ENCODE data around the gene GULP1.

The GULP1 gene

DNA sequence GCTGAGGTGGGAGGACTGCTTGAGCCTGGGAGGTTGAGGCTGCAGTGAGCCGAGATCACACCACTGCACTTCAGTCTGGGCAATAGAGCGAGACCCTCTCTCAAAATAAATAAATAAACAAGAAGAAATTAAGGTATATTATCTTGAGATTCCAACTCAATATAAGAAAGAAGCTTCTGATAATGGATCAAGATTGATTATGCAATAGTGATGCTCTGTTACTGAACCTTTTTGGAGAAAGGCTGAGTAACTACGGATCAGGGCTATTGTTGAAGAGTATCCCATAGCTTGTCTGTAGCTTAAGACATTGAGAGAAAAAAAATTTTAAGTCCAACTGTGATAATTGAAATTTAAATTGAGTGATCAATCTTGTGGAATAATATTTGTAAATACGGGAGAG is 17.7 kb downstream of the GULP1 start:
- H3K9me3 ChIP-seq = no peaks in the 10 kb centered on the region
- no peaks in the 10 kb centered on the region for H3K27me3 ChIP-seq
- H3K36me3 ChIP-seq = no peaks in the 10 kb centered on the region
- H3K4me1 ChIP-seq = peaks cover 0 to 21% (median 0%) of the 10 kb centered on the region in 4 donors
- no peak overlapping the region for H3K27ac ChIP-seq
- TF ChIP-seq, protein P1, sequence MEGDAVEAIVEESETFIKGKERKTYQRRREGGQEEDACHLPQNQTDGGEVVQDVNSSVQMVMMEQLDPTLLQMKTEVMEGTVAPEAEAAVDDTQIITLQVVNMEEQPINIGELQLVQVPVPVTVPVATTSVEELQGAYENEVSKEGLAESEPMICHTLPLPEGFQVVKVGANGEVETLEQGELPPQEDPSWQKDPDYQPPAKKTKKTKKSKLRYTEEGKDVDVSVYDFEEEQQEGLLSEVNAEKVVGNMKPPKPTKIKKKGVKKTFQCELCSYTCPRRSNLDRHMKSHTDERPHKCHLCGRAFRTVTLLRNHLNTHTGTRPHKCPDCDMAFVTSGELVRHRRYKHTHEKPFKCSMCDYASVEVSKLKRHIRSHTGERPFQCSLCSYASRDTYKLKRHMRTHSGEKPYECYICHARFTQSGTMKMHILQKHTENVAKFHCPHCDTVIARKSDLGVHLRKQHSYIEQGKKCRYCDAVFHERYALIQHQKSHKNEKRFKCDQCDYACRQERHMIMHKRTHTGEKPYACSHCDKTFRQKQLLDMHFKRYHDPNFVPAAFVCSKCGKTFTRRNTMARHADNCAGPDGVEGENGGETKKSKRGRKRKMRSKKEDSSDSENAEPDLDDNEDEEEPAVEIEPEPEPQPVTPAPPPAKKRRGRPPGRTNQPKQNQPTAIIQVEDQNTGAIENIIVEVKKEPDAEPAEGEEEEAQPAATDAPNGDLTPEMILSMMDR (IDR thresholded peaks at IDR 0.05) = no peak
- intact Hi-C loops (cut with DNase I; ENCODE audit: low total_unique reads) = no loop called here
- no peak overlapping the region for H3K4me3 ChIP-seq
- DNase-seq = no peak

DNA sequence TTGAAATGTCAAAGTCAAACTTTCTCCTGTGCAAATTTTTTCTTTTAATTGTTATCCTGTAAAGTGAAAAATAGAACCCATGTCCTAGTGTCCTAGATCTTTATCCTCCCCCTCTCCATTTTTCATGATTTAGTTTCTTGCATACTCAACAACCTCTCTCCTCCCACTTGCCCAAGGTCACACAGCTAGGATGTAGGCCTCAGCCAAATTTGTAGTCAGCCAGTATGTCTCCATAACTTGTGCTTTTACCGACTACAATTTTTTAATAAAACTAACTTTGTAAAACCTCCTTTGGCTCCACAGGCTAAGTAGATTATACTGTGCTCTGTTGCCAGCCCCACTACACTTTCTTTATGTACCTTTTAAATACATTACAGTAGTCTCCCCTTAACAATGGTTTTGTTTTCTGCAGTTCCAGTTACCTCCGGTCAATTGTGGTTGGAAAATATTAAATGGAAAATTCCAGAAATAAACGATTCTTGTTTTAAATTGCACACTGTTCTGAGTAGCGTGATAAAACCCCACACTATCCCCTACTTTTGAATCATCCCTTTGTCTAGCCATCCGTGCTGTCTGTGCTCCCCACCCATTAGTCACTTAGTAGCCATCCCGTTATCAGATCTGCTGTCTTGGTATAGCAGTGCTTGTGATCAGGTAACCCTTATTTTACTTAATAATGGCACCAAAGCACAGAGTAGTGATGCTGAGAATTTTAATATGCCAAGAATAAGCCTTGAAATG is 22.8 kb downstream of the GULP1 start:
- Histone ChIP-seq H3K4me1 (peaks cover 0 to 20% (median 0%) of the 10 kb centered on the region in 4 donors), H3K27me3 (no peaks in the 10 kb centered on the region), H3K9me3 (peaks cover 0 to 3% (median 0%) of the 10 kb centered on the region in 3 donors), H3K36me3 (no peaks in the 10 kb centered on the region), H3K27ac (no peak overlapping the region), H3K4me3 (no peak overlapping the region)
- TF ChIP-seq, protein P1 (IDR thresholded peaks at IDR 0.05) = no peak
- intact Hi-C loops (cut with DNase I; ENCODE audit: low total_unique reads) = loop anchor here (5.0 kb wide), 1 partner anchor 212 kb away; no protein-coding TSS in a partner anchor
- DNase-seq = no peak

DNA sequence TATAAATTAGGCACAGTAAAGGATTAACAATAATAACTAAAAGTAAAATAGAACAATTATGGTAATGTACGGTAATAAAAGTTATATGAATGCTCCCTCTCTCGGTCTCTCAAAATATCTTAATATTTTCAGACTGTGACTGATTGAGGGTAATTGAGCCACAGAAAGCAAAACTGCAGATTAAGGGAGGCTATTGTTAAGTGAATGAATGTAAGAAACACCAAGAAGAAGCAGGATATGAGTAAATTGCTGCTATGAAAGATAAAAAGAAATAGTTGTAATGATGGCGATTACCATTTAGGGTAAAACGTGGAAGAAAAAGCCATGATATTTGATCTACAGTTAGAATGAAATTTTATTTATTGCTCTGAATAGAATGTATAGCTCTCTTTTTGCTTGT is 24.1 kb downstream of the GULP1 start:
- Histone ChIP-seq H3K27ac (no peak overlapping the region), H3K4me1 (peaks cover 0 to 26% (median 0%) of the 10 kb centered on the region in 4 donors), H3K9me3 (peaks cover 0 to 3% (median 0%) of the 10 kb centered on the region in 3 donors), H3K36me3 (no peaks in the 10 kb centered on the region), H3K27me3 (no peaks in the 10 kb centered on the region), H3K4me3 (no peak overlapping the region)
- DNase-seq = no peak
- intact Hi-C loops (cut with DNase I; ENCODE audit: low total_unique reads) = no loop called here
- TF ChIP-seq, protein P1 (IDR thresholded peaks at IDR 0.05) = no peak

DNA sequence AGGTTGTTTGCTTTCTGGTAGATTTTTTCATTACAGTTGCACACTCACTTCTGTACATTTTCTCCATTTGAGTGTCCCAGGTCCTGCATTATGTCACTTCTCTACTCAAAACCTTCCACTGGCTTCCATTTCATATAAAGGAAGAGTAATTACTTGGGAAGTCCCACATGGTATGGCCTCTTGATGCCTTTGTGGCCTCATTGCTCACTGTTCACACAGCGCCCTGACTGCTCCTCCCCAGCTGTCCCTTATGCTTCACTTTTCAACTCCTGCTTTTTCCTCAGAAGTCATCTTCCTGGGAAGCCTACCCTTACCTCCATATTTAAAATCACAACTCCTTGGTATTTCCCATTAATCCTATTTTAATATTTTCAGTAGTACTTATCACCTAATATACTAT is 24.7 kb downstream of the GULP1 start:
- TF ChIP-seq, protein P1 (IDR thresholded peaks at IDR 0.05) = no peak
- Histone ChIP-seq H3K4me1 (peaks cover 0 to 26% (median 0%) of the 10 kb centered on the region in 4 donors), H3K9me3 (peaks cover 0 to 3% (median 0%) of the 10 kb centered on the region in 3 donors), H3K27ac (no peak overlapping the region), H3K4me3 (no peak overlapping the region), H3K27me3 (no peaks in the 10 kb centered on the region), H3K36me3 (no peaks in the 10 kb centered on the region)
- intact Hi-C loops (cut with DNase I; ENCODE audit: low total_unique reads) = no loop called here
- DNase-seq = no peak

DNA sequence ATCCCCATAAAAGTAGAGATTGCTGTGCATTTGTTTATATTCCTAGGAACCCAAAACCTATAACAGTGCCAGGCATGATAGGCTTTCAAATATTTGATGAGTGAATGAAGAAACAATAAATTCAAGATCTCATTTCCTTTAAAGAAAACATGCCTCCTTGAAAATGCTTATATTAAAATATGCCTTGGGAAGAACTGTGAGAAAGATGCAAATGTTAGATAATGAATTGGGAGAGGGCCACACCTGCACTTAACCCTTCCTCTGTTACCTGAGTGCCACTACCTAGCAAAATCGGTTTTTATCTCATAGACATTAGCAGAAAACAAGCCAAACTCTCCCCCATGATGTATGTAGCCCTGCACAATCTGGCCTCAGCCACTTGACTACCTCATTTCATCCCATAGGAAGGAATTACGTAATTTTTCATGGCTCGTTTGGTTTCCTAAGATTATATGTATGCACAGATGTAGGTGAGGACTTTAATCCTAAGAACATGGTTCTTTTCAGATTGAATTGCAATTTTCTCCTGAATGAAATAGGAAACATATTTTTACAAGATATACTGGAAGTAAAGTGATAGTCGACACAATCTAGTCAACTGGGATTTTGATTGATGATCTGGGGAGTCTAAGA is 25.2 kb downstream of the GULP1 start:
- H3K36me3 ChIP-seq = no peaks in the 10 kb centered on the region
- H3K4me3 ChIP-seq = no peak overlapping the region
- peaks cover 0 to 26% (median 0%) of the 10 kb centered on the region in 4 donors for H3K4me1 ChIP-seq
- peaks cover 0 to 3% (median 0%) of the 10 kb centered on the region in 3 donors for H3K9me3 ChIP-seq
- TF ChIP-seq, protein P1 (IDR thresholded peaks at IDR 0.05) = no peak
- no peak for DNase-seq
- no peaks in the 10 kb centered on the region for H3K27me3 ChIP-seq
- no peak overlapping the region for H3K27ac ChIP-seq
- intact Hi-C loops (cut with DNase I; ENCODE audit: low total_unique reads) = no loop called here

Measured in tibial artery (tissue), 4 donors.